T-helper 2 cell treated with Interferon-gamma antibody and Interleukin-4, amounts not matched to agents 5 μg/mL and 100 μg/mL, for 36 hours (primary cell): ENCODE data around the gene SORL1.

ENCODE experiments used
- DNase-seq: peaks from one replicate; pipeline ENCODE4 v3.0.0; 2021; ENCODE audit warnings: low spot score
- H3K27ac Mint-ChIP-seq: one replicate; pipeline ENCODE4 v1.8.0; 2021; ENCODE audit warnings: mild to moderate bottlenecking, mixed read lengths
- H3K27me3 Mint-ChIP-seq: one replicate; pipeline ENCODE4 v1.8.0; 2021; ENCODE audit warnings: low read depth, mixed read lengths
- H3K36me3 Mint-ChIP-seq: one replicate; pipeline ENCODE4 v1.8.0; 2021; ENCODE audit warnings: low read depth, mixed read lengths
- H3K4me1 Mint-ChIP-seq: one replicate; pipeline ENCODE4 v1.8.0; 2021; ENCODE audit warnings: low read depth, mixed read lengths
- H3K4me3 Mint-ChIP-seq: one replicate; pipeline ENCODE4 v1.8.0; 2022; ENCODE audit warnings: mild to moderate bottlenecking, moderate library complexity, mixed read lengths
- H3K9me3 Mint-ChIP-seq: one replicate; pipeline ENCODE4 v1.8.0; 2021; ENCODE audit warnings: mixed read lengths

SORL1 gene

DNA sequence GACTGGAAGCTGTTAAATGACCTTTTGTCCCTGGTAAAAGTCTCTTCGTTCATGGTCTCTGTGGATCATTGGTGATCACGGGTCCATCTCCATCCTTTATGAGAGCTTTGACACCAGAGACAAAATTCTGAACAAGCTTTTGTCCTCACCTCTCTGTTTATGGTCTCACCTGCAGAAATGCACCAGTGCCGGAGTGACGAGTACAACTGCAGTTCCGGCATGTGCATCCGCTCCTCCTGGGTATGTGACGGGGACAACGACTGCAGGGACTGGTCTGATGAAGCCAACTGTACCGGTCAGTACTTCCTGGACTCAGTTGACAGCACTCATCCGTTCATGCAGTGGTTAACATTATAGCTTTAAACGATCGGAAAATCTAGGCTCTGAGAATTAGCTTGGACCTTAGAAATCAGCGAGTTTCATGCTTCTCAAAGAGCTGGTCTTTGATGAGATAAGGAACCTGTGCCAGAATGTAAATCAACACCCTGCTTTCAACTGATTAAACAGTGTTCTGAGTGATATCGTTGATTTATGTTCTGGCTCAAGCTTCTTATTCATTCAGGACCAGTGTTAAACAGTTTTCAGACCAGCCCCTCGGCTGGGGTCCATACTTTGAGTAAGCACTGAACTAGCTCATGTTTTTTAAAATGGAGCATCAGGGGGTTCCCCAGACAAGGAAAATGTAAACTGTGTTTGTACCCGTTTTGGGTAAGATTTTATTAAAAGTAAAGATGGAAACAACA lies 125.2 kb downstream of the SORL1 start:
- no peak overlapping the region for H3K4me3 Mint-ChIP-seq
- peaks cover 82% of the 10 kb centered on the region for H3K36me3 Mint-ChIP-seq
- no peak for DNase-seq
- H3K9me3 Mint-ChIP-seq, result peaks cover 15% of the 10 kb centered on the region
- peaks cover 11% of the 10 kb centered on the region for H3K4me1 Mint-ChIP-seq
- no peaks in the 10 kb centered on the region for H3K27me3 Mint-ChIP-seq
- H3K27ac Mint-ChIP-seq, result no peak overlapping the region

GRCh38 chr11:121578251-121578976 lies 126.3 kb downstream of the SORL1 start:
- DNase-seq, result no peak
- peaks cover 83% of the 10 kb centered on the region for H3K36me3 Mint-ChIP-seq
- peaks cover 15% of the 10 kb centered on the region for H3K9me3 Mint-ChIP-seq
- no peak overlapping the region for H3K4me3 Mint-ChIP-seq
- no peak overlapping the region for H3K27ac Mint-ChIP-seq
- H3K27me3 Mint-ChIP-seq, result no peaks in the 10 kb centered on the region
- H3K4me1 Mint-ChIP-seq, result peaks cover 18% of the 10 kb centered on the region

- Mint-ChIP-seq H3K4me3 (no peak overlapping the region), H3K36me3 (peaks cover 76% of the 10 kb centered on the region)
- DNase-seq, result no peak
Measured at GRCh38 chr11:121580154-121580553, 128.0 kb downstream of the SORL1 start.

GRCh38 chr11:121581607-121582006 lies 129.5 kb downstream of the SORL1 start:
- no peak for DNase-seq
- Mint-ChIP-seq H3K9me3 (peaks cover 15% of the 10 kb centered on the region), H3K36me3 (peaks cover 72% of the 10 kb centered on the region), H3K27me3 (no peaks in the 10 kb centered on the region), H3K4me3 (peak overlapping the region; percentile 39), H3K4me1 (peaks cover 23% of the 10 kb centered on the region), H3K27ac (no peak overlapping the region)

More at GRCh38 chr11:121580154-121580553, 128.0 kb downstream of the SORL1 start:
- Mint-ChIP-seq H3K27ac (no peak overlapping the region), H3K9me3 (peaks cover 15% of the 10 kb centered on the region), H3K27me3 (no peaks in the 10 kb centered on the region), H3K4me1 (peaks cover 23% of the 10 kb centered on the region)

- Mint-ChIP-seq H3K4me1 (peaks cover 23% of the 10 kb centered on the region), H3K27me3 (no peaks in the 10 kb centered on the region), H3K27ac (peak overlapping the region; percentile 62), H3K4me3 (peak overlapping the region; percentile 28), H3K36me3 (peaks cover 69% of the 10 kb centered on the region), H3K9me3 (peaks cover 15% of the 10 kb centered on the region)
- no peak for DNase-seq
Measured at GRCh38 chr11:121582296-121582695, 130.2 kb downstream of the SORL1 start.

DNA sequence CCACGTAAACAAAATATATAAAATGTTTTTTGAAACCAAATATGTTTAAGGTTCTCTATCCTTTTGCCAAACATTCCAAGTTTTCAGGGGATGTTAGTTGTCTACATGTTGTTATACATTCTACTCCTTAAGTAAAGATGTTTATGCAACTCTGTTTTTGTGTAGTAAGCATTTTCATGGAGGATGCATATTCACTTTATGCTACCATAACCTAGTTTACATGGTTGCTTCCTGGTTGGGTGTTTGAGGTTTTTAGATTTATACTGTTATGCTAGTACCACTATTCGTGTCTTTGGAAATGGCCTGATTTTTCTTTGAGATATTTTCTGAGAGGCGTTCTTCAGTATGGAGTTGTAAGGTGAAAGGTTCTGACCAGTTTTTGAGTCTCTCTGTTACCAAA lies 131.7 kb downstream of the SORL1 start:
- peaks cover 15% of the 10 kb centered on the region for H3K9me3 Mint-ChIP-seq
- peaks cover 63% of the 10 kb centered on the region for H3K36me3 Mint-ChIP-seq
- no peak overlapping the region for H3K27ac Mint-ChIP-seq
- no peaks in the 10 kb centered on the region for H3K27me3 Mint-ChIP-seq
- DNase-seq, result no peak
- H3K4me3 Mint-ChIP-seq, result no peak overlapping the region
- H3K4me1 Mint-ChIP-seq, result peaks cover 23% of the 10 kb centered on the region

DNA sequence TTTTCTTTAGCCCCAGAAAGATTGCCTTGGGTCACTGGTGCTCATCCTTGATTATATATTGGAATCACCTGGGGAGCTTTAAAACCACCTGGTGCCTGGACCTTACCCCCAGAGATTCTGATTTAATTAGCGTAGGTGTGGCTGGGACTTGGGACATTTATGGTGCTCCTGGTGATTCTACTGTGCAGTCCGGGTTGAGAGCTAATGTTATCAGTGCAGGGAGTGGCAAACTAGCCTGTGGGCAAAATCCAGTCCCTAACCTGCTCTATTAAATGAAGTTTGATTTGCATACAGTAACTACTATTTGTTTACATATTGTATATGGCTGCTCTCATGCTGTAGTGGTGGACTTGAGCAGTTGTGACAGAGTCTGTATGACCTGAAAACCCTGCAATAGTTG lies 134.6 kb downstream of the SORL1 start:
- H3K27ac Mint-ChIP-seq, result no peak overlapping the region

GRCh38 chr11:121587182-121587581 lies 135.1 kb downstream of the SORL1 start:
- H3K4me1 Mint-ChIP-seq, result peaks cover 28% of the 10 kb centered on the region
- H3K27me3 Mint-ChIP-seq, result no peaks in the 10 kb centered on the region
- H3K9me3 Mint-ChIP-seq, result no peaks in the 10 kb centered on the region
- no peak overlapping the region for H3K4me3 Mint-ChIP-seq
- peaks cover 68% of the 10 kb centered on the region for H3K36me3 Mint-ChIP-seq
- H3K27ac Mint-ChIP-seq, result no peak overlapping the region
- no peak for DNase-seq

More for the DNA sequence above, 134.6 kb downstream of the SORL1 start:
- Mint-ChIP-seq H3K4me3 (no peak overlapping the region), H3K27me3 (no peaks in the 10 kb centered on the region), H3K9me3 (no peaks in the 10 kb centered on the region), H3K4me1 (peaks cover 31% of the 10 kb centered on the region), H3K36me3 (peaks cover 65% of the 10 kb centered on the region)
- no peak for DNase-seq

GRCh38 chr11:121588747-121589146 lies 136.6 kb downstream of the SORL1 start:
- no peak for DNase-seq
- no peak overlapping the region for H3K27ac Mint-ChIP-seq
- H3K36me3 Mint-ChIP-seq, result peaks cover 73% of the 10 kb centered on the region
- peaks cover 19% of the 10 kb centered on the region for H3K4me1 Mint-ChIP-seq
- H3K4me3 Mint-ChIP-seq, result no peak overlapping the region
- no peaks in the 10 kb centered on the region for H3K9me3 Mint-ChIP-seq
- H3K27me3 Mint-ChIP-seq, result no peaks in the 10 kb centered on the region

DNA sequence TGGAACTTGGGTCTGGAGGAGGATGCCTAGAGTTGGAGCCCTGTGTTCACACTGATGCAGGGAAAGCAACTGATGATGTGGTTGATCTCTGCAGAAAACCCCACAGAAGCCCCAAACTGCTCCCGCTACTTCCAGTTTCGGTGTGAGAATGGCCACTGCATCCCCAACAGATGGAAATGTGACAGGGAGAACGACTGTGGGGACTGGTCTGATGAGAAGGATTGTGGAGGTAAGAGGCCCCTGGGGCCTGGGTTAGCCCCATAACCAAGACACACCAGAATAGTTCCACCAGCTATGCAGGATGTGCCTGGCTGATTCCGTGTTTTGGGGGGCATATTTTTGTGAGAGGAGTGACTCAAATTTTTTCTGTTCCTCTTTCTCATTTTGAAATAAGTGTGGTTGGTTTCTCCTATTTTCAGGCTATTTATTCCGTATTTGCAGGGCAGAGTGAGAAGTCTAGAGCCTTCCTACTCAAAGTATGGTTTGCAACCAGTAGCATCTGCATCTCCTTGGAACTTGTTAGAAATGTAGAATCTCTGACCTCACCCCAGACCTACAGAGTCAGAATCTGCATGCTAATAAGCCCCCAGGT lies 137.9 kb downstream of the SORL1 start:
- peak; percentile 13 for DNase-seq
- Mint-ChIP-seq H3K4me3 (no peak overlapping the region), H3K36me3 (peaks cover 70% of the 10 kb centered on the region), H3K9me3 (no peaks in the 10 kb centered on the region), H3K27me3 (no peaks in the 10 kb centered on the region), H3K27ac (peak overlapping the region; percentile 53), H3K4me1 (peaks cover 14% of the 10 kb centered on the region)

DNA sequence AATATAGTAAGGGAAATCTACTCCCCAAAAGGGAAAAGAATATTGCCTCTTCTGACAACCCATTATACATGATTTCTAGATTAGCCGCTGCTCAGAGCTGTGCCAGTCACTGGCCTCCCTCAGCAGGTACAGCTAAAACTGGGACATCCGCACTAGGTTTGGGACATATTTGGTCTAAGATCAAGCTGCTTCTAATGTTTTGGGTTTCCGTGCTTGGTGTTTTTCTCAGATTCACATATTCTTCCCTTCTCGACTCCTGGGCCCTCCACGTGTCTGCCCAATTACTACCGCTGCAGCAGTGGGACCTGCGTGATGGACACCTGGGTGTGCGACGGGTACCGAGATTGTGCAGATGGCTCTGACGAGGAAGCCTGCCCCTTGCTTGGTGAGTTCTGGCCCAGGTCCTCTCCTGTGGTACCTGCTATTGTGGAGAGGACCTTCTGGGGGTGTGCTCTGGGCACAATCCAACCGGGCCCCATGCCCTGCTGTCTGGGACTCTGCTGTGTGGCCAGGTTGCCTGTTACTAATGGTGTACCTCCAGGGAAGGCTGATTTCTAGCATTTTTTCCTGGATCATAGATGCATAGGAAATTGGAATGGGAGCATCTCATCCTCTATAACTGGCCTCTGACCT lies 138.8 kb downstream of the SORL1 start:
- Mint-ChIP-seq H3K4me3 (no peak overlapping the region), H3K27ac (peak overlapping the region; percentile 20), H3K9me3 (no peaks in the 10 kb centered on the region), H3K27me3 (no peaks in the 10 kb centered on the region), H3K4me1 (peaks cover 14% of the 10 kb centered on the region), H3K36me3 (peaks cover 69% of the 10 kb centered on the region)
- no peak for DNase-seq

DNA sequence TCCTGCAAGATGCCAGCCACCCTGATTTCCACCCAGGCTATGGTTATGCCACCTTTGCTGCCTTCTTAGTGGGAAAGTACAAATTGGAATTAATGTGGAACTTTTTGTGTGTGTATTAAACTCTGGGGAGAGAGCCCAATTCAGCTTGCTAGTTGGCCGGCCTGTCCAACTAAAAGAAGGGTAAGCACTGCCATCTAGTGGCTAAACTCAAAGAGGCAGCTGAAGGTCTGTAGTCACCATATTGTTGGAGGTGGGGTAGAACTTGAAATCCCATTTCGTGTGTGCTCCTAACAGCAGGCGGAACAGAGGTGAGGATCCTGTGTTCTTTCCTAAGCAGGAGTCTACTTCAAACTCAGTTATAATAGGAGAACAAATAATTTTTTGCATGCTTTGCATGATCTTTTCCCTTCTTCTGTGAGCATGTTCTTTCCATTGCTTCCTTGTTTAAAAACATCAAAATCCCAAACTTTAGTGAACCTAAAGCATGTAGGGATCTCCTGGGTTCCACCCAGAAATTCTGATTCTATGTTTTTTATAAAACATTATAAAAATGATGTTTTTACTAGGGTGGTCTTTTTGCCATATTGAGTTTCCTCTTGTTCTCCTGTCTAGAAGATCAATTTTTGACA lies 139.4 kb downstream of the SORL1 start:
- Mint-ChIP-seq H3K27ac (no peak overlapping the region), H3K9me3 (no peaks in the 10 kb centered on the region), H3K4me3 (no peak overlapping the region), H3K27me3 (no peaks in the 10 kb centered on the region), H3K36me3 (peaks cover 68% of the 10 kb centered on the region), H3K4me1 (peaks cover 14% of the 10 kb centered on the region)
- DNase-seq, result peak; percentile 52

- peak overlapping the region; percentile 33 for H3K27ac Mint-ChIP-seq
- DNase-seq, result no peak
- H3K4me3 Mint-ChIP-seq, result no peak overlapping the region
Measured at GRCh38 chr11:121592708-121593107, 140.6 kb downstream of the SORL1 start.

More at GRCh38 chr11:121592708-121593107, 140.6 kb downstream of the SORL1 start:
- Mint-ChIP-seq H3K27me3 (no peaks in the 10 kb centered on the region), H3K36me3 (peaks cover 72% of the 10 kb centered on the region), H3K4me1 (peaks cover 14% of the 10 kb centered on the region), H3K9me3 (no peaks in the 10 kb centered on the region)
